ENCODE results near the gene RANGRF.
"Not testable (repeated sequence)": the region's sequence is repeated elsewhere in the genome, so short reads cannot be mapped to it uniquely, and the experiment has no call there.

The RANGRF gene, protein sequence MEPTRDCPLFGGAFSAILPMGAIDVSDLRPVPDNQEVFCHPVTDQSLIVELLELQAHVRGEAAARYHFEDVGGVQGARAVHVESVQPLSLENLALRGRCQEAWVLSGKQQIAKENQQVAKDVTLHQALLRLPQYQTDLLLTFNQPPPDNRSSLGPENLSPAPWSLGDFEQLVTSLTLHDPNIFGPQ

GRCh38 chr17:8288336-8289102 lies at the start of gene RANGRF:
TSS of gene RANGRF (plus strand) at chr17:8288670. CDS start at chr17:8288789, 119 bp downstream.
- DNase-seq (ENCODE audit: low read depth), result no peak

DNA sequence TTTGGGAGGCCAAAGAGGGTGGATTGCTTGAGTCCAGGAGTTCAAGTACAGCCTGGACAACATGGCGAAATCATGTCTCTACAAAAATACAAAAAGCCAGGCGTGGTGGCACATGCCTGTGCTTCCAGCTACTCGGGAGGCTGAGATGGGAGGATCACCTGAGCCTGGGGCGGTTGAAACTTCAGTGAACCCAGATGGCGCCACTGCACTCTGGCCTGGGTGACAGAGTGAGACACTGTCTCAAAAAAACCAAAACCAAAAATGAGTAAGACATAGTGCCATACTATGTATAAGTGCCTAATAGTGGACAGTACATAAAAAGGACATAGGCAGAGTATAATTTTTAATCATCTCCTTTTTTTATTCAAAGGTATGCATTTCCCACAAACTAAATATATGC lies 44.6 kb upstream of the RANGRF start:
- DNase-seq (ENCODE audit: low read depth), result no peak

- no peak for DNase-seq (ENCODE audit: low read depth)
These were observed 43.7 kb upstream of the RANGRF start for GRCh38 chr17:8244768-8245167.

DNA sequence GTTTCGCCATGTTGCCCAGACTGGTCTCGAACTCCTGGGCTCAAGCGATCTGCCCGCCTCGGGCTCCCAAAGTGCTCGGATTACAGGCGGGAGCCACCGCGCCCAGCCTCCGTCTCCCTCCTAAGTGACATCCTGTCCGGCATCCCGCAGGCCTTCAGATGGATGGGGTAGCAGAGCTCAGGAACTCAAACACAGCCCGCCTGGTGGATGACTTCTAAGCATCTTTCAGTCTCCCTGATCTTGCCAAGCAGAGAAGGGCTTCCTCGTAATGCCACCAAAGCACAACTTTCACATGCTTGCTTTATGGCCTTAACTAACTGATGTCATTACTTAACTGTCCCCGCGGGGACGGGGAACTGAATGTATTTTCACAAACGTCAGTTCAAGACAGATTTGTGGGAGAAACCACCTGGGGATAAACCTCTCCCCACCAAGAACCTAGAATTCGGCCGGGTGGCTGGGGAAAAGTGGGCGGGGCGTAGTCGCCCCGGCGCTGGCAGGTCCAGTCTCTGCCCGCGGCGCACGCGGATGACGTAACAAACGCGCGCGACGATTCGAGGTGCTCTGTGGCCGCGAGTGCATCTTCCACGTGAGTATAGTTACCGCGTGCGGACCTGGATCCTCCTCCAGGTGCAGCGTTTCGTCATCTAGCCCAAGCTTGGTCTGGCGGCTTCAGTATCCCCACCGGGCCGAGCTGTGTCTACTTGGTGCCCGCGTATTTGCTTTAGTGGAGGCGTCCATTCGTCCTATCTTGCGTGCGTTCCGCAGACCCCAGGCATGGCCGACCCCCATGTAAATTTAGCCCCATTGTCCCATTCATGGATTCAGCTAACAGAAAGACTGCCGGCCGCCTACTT lies 39.5 kb upstream of the RANGRF start, which contains the start of gene PFAS:
Gene PFAS, plus strand, starts transcription at position 539 of the 857 bp plus-strand sequence. CDS start 4,649 bp downstream, outside the sequence.
- peak; percentile 68 for DNase-seq (ENCODE audit: low read depth)

DNA sequence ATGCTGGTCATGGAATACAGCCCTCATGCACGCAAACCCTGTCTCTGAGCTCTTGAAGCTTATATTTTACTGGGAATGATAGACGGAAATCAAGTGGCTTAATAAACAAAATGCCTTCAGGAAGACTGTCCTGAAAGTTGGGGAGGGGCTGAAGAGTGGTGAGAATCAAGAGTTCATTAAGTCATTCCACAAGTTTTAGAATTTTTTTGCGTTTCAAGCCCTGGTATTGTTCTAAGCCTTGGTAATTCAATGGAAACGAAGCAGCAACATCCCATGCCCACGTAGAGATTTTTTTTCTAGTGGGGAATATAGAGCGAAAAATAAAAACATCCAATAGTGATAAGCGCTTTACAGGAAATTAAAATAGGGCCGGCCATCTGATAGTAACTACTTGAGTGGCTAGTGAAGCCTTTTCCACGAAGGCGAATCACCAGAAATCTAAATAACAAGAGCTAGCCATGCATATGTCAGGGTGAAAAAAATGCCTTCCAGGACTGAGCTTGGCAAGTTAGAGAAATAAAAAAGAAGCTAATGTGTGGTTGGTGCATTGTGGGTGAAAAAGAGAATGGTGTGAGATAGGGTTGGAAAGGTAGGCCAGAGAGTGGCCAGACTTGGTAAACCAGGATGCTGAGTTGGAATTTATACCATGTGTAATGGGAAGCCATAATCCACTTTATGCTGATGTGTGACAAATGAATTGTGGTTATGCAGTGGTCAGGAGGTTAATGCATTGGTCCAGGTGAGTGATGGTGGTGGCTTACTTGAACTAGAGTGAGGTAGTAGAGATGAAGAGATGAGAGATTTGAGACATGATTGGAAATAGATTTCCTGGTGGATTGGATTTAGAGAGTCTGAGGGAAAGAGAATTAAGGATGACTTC lies 38.6 kb upstream of the RANGRF start:
- DNase-seq (ENCODE audit: low read depth), result no peak

GRCh38 chr17:8251411-8251810 lies 37.1 kb upstream of the RANGRF start:
- not testable (repeated sequence) for DNase-seq (ENCODE audit: low read depth)

DNA sequence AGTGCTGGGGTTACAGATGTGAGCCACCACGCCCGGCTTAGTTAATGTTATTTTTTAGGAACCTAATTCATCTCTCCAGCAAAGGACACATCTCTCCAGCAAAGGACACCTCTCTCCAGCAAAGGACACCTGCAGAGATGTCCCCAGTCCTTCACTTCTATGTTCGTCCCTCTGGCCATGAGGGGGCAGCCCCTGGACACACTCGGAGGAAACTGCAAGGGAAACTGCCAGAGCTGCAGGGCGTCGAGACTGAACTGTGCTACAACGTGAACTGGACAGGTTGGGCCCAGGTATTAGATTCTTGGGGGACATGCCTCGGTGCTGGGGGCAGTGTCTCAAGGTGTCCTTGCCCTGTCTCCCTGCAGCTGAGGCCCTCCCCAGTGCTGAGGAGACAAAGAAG lies 34.7 kb upstream of the RANGRF start:
- DNase-seq (ENCODE audit: low read depth), result no peak

GRCh38 chr17:8254881-8255280 lies 33.6 kb upstream of the RANGRF start:
- no peak for DNase-seq (ENCODE audit: low read depth)

GRCh38 chr17:8255499-8255898 lies 33.0 kb upstream of the RANGRF start:
- no peak for DNase-seq (ENCODE audit: low read depth)

GRCh38 chr17:8256291-8256690 lies 32.2 kb upstream of the RANGRF start:
- no peak for DNase-seq (ENCODE audit: low read depth)

GRCh38 chr17:8256691-8257090 lies 31.8 kb upstream of the RANGRF start:
- DNase-seq (ENCODE audit: low read depth), result no peak

- DNase-seq (ENCODE audit: low read depth), result no peak
These were observed 30.7 kb upstream of the RANGRF start for GRCh38 chr17:8257801-8258200.

DNA sequence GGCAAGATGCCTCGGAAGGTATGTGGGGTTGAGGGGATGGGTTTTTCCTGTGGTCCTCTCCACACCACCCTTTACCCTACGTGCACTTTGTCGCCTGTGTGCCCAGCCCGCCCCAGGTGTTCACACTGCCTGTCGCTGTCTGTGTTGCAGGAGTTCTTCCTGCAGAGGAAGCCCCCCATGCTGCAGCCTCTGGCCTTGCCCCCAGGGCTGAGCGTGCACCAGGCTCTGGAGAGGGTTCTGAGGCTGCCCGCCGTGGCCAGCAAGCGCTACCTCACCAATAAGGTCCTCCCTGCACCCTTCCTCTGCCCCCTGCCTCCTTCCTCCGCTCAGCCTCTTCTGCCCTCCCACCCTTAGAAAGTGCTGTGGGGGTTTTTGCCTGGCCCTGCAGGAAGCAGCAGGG lies 24.1 kb upstream of the RANGRF start:
- DNase-seq (ENCODE audit: low read depth), result no peak

GRCh38 chr17:8264836-8265542 lies 23.5 kb upstream of the RANGRF start:
- no peak for DNase-seq (ENCODE audit: low read depth)

- DNase-seq (ENCODE audit: low read depth), result no peak
These were observed 21.6 kb upstream of the RANGRF start for GRCh38 chr17:8266648-8267479.

DNA sequence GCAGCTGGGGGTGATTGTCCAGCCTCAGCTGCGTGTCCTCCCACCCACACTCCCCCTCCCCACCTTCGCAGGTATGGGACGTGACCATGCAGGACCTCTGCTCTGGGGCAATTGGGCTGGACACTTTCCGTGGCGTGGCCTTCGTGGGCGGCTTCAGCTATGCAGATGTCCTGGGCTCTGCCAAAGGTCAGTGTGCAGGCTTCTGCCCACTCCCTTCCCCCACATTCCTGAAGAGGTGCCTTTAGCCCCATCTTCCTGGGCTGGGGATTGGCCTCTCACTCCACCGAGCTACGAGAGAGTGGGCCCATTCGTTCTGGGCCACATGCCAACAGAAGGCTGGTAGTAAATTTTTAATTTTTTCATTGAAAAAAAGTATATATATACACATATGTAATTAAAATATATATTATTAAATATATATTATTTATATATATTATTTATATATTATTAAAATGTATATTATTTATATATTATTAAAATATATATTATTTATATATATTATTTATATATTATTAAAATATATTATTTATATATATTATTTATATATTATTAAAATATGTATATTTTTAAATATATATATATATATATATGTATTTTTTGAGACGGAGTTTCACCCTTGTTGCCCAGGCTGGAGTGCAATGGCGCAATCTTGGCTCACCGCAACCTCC lies 20.9 kb upstream of the RANGRF start:
- no peak for DNase-seq (ENCODE audit: low read depth)

DNA sequence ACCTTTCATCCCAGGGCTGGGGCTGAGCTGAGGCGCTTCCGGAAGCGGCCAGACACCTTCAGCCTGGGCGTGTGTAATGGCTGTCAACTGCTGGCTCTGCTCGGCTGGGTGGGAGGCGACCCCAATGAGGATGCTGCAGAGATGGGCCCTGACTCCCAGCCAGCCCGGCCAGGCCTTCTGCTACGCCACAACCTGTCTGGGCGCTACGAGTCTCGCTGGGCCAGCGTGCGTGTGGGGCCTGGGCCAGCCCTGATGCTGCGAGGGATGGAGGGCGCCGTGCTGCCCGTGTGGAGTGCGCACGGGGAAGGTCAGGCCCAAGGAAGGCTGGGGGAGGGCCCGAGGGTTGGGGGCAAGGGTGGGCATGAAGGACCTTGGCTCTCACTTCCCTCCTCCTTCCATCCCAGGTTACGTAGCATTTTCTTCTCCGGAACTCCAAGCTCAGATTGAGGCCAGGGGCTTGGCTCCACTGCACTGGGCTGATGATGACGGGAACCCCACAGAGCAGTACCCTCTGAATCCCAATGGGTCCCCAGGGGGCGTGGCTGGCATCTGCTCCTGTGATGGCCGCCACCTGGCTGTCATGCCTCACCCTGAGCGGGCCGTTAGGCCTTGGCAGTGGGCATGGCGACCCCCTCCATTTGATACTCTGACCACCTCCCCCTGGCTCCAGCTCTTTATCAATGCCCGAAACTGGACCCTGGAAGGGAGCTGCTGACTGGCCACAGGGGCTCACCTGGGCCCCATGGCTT lies 19.7 kb upstream of the RANGRF start:
- no peak for DNase-seq (ENCODE audit: low read depth)

GRCh38 chr17:8272421-8272820 lies 16.0 kb upstream of the RANGRF start:
- DNase-seq (ENCODE audit: low read depth), result no peak

Measured in HS-5 (cell line).